SK-N-DZ (cell line): ENCODE results near the gene AGBL1.

Source experiments
- DNase-seq: peaks from one replicate; pipeline ENCODE4 v3.0.0-alpha.2; 2015; ENCODE audit warnings: low spot score

Gene AGBL1

DNA sequence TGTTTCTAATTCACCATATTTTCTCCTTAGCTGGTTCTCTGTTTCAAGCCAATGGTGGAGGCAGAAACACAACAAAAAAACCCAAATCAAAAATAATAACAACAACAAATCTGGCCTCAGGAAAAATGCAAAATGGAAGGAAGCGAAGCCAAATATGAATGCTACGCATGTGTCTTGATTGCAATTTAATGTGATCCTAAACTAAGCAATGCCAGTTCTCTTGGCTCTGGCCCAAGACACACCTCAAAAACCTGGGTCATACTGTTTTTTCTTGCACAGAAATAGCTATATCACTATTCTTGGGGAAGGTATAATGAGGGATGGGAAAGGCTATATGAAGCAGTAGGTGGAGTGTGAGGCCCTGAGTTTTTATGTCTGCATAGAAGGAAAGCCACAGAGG, 724.7 kb downstream of the AGBL1 start:
- no peak for DNase-seq

DNA sequence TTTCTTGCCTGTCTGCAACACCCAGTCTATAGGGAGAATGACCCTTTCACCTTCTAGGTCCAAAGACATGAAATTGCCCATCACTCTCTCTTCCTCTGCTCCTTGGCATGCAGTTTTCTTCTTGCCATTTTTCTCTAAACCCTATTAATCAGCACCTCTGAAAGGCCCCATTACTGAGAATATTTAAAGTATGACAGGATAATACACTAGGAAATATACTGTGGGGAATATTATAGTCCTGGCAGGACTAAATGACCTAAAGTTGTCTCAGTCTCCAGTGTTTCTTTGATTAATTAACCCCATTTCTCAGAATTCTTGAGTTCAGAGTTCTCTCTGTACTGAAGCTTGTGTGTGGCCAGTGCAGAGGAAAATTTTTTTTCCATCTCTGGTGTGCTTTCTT, 730.7 kb downstream of the AGBL1 start:
- no peak for DNase-seq

DNA sequence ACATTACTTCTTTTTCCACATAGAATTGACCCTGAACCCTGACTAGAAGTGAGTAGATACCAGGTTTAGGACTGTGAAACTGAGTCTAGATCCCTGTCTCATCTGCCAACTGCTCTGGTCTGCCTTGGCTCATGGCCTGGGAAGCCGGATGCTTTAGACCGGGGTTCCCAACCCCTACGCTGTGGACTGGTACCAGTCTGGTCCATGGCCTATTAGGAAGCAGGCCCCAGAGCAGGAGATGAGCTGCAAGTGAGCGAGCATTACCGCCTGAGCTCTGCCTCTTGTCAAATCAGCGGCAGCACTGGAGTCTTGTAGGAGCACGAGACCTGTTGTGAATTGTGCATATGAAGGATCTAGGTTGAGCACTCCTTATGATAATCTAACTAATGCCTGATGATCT, 734.2 kb downstream of the AGBL1 start:
- DNase-seq: no peak

- peak; percentile 59 for DNase-seq
These were observed 749.6 kb downstream of the AGBL1 start for GRCh38 chr15:86829245-86829644.

- DNase-seq: no peak
These were observed 750.6 kb downstream of the AGBL1 start for GRCh38 chr15:86830304-86830703.

DNA sequence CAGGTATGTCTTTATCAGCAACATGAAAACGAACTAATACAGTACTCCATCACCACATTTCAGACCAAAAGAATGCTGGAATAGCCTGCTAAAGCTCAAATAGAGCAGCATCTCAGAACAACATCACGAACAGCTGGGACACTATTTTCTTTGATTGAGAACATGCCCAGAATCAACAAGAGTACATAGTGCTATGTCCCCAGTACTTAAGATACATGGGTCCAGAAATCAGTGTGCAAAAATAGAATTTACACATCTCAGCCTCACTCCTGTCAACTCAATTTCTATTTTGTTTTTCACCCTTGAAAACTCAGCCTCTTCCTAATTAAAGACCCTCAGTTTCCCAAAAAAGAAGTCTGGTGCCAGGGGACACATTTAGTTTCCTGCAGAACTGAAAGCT, 753.9 kb downstream of the AGBL1 start:
- DNase-seq: no peak

DNA sequence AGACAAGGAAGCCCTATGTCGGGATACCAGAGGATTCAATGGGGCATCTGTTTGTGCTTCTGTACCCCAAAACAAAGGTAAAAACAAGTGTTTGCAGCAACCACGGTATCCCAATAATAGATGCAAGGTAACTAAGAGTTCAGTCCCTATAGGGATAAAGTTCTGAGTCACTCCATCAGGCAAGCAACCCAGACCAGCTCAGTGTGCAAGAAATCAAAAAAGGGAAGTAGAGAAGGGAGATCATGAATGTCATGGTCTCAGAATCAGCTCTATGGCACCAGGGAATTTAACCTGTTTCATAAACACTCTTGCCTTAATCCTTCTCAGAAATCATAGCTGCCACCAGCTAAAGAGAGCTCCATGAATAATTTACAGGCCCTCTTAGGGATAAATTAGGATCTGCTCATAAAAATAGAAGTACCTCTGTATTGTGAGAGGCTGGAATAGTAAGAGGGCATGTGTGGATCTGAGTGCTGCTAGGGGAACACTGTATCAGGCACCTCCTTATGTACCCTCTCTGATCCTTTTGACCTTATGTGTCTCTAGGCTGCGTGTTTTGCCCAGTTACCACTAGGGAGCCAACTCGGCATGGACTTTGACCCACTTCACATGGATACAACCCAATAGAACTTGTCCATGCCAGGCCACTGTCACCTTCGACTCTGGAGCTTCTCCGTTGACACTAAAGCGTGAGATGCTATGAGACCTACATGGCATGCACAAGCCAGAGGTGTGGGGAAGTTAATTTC, 754.6 kb downstream of the AGBL1 start:
- DNase-seq: no peak

- DNase-seq: no peak
These were observed 757.8 kb downstream of the AGBL1 start for GRCh38 chr15:86837294-86838061.

DNA sequence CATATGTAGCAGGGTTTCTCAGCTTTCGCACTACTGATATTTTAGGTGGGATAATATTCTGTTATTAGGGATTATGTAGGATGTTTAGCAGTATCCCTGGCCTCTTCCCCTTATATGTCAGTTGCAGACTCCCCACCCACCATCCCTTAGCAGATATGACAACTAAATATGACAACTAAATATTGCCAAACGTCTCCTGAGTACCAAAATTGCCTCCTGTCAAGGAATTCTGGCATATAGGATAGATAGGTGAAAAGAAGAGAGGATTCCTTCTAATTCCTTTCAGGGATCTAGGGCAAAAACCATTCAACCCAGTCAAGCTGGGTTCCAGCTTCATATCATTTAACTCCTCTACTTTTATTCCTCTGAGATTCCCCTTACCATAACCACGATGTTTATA, 759.8 kb downstream of the AGBL1 start:
- DNase-seq: no peak

DNA sequence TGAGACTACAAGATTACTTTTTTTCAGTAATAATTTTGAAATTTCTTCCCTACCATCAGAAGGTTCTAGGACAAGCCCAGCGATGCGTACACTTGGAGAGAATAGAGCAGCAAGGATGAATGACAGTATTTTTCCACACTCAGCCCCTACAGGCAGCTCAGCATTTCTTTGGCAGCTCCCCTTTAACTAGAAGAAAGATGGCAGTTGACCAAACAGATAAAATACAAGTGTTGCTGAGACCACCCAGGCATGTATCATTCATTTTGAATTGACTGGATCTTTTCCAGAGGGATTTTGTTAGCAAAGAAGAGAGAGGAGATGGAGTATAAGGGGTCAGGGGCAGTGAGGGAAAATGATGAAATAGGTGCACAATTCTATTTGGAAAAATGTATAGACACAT, 761.3 kb downstream of the AGBL1 start:
- no peak for DNase-seq

DNA sequence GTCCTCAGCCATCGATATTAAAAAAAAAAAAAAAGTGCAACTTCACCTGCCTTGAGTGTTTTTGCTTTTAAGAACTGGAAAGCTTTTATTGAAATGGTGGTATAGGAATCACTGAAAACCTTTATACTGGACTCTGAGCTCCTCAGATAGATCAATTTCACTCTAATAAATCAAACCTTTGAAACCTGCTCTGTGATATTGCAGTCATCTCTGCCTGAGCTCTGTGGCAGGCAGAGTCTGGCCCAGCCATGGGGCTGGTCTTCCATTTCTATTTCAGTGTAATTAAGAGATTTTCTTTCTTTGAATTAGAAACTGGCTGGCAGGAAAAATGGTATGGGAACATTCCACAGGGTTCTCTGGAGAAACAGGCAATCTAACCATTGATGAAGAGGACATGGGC, 762.5 kb downstream of the AGBL1 start:
- DNase-seq: no peak

DNA sequence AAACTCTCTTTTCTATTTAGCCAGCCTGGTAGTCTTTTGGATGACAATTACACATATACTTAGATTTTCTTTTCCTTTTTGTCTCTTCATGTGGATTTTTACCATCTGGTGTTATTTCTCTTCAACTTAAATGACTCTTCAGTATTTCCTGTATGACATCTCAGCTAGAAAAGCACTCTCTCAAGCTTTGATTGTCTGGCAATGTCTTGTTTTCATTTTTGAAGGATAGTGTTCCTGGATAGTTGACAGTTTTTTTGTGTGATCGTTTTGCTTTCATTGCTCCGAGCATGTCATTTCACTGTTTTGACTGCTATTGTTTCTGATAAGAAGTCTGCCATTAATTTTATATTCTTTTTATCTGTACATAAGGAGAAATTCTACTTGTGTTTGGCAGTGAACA, 766.4 kb downstream of the AGBL1 start:
- DNase-seq: no peak

DNA sequence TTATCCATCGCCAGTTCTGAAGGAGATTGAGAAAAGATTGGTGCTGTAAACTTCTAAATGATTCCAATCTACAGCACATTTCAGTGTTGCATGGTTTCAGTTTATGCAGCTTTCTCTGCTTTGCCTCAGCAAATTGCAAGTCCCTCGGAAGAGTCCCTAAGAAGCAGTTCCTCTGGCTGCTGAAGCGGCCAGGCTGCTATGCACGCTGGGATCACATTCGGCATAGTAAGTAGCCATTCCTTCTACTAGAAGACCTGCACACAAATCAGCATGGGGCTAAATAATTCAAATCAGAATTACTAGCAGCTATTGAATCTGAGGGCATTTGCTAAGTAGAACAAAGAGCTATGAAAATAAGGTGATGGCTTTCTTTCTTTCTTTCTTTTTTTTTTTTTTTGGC, 769.5 kb downstream of the AGBL1 start:
- DNase-seq: no peak

GRCh38 chr15:86849558-86850285, 770.1 kb downstream of the AGBL1 start:
- DNase-seq: no peak

DNA sequence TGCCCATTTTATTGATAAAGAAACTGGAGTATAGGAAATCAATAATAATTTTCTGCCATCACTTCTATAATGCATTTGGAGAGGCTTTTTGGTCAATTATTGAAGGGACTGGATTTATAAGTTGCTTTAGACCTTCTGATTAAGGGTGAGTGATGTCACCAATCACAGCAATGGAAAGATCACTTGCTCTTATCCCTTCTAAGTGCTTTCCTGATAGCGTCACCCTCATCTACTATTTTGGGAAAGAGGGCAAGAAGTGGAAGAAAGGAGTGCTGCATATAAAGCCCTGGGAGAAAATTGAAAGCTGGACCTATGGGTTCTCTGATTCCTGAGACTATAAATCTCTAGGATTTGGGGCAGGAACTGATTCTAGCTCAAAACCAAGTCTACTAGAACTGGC, 771.3 kb downstream of the AGBL1 start:
- DNase-seq: no peak

DNA sequence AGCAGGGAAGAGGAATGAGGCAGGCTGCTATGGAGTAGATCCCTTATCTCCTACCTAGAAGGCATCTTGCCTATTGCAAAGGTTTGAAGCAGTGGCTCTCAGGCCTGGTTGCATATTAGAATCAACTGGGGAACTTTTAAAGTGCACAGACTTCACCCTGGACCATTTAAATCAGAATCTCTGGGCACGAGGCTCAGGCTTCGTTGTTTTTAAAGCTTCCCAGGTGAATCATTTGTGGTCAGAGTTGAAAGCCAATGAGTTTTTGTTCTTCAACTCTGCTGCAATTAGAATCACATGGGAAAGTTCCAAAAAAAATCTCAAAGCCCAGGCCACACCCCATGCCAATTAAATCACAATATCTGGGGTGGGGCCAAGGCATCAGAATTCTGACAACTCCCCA, 773.1 kb downstream of the AGBL1 start:
- DNase-seq: no peak

DNA sequence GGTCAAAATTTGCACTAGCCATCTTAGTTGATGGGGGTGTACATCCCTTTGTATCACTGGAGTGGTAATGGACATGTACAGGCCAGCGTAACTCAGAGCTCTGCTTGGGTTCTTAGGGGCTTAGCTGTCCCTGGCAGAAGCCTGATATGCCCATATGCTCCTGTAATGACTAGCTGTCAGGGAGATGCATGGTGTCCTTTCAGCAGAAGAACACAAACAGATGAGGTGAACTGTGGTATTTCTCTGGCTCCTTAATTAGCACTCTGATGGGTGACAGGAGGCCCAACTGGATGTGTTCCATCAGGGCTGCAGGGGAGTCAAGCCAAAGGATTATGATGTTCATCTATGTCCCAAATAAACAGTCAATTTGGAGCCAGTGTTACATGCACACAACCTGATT, 774.5 kb downstream of the AGBL1 start:
- no peak for DNase-seq

GRCh38 chr15:86855307-86856291, 775.9 kb downstream of the AGBL1 start:
- DNase-seq: peak; percentile 65

DNA sequence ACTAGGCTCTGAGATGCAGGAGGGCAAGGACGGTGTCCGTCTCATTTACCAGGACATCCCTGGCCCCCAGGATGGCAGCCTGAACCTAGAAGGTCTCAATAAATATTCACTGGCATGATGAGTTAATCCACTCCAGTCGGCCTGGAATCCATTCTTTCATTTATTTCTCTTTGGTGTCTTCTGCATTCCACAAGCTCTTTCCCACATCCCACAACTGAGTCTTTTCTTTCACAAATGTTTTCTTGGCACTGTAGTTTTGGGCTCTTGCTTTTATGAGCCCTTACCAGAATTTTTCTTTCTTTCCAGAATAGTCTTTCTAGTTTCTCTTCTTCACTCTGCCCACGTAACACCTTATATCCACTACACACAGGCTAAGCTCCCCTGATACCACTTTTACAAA, 778.0 kb downstream of the AGBL1 start:
- DNase-seq: no peak

- no peak for DNase-seq
These were observed 783.7 kb downstream of the AGBL1 start for GRCh38 chr15:86863226-86863915.

GRCh38 chr15:86865920-86866319, 786.2 kb downstream of the AGBL1 start:
- no peak for DNase-seq
